CD8-positive, alpha-beta memory T cell (primary cell): Measurements from ENCODE around the gene ESCO1. TPM values are rescaled to one million over a fixed set of nuclear protein-coding genes. Genes with fewer than 3 reads are reported as not detected.
A peak's percentile ranks its signal among the peaks of the same experiment; 100 is the strongest.

Experiments used
- CTCF ChIA-PET: fragments of 350-600 bp; sonication (Branson Sonifier 250); formaldehyde crosslinking; loops from one replicate; lab custom pipeline; 2021; ENCODE audit warnings: antibody characterized with exemption; lab: Charles Lee
- POLR2A ChIA-PET: fragments of 350-600 bp; sonication (Branson Sonifier 250); formaldehyde crosslinking; loops from one replicate; lab custom pipeline; 2021; ENCODE audit warnings: antibody characterized with exemption; lab: Charles Lee
- DNase-seq, 5 donors: peaks; one replicate each; pipeline versions ENCODE4 v3.0.0 to v3.0.0-alpha.2; 2020 to 2022; ENCODE audit warnings: mixed read lengths in 1 of 5
- H3K27ac ChIP-seq: one replicate; pipeline ENCODE4 v1.7.0; 2013; ENCODE audit warnings: low read depth, mild to moderate bottlenecking, low read length, moderate library complexity
- H3K27me3 ChIP-seq: 2 replicates; pipeline ENCODE4 v1.7.0; 2013; ENCODE audit warnings: low read length, mild to moderate bottlenecking; ENCODE audit not compliant: insufficient read depth, poor library complexity, severe bottlenecking
- H3K36me3 ChIP-seq: 2 replicates; pipeline ENCODE4 v1.7.0; 2013; ENCODE audit warnings: mild to moderate bottlenecking, low read length, moderate library complexity; ENCODE audit not compliant: insufficient read depth
- H3K4me1 ChIP-seq: 2 replicates; pipeline ENCODE4 v1.7.0; 2013; ENCODE audit warnings: mild to moderate bottlenecking, low read length, moderate library complexity; ENCODE audit not compliant: insufficient read depth
- H3K4me3 ChIP-seq: 2 replicates; pipeline ENCODE4 v1.7.0; 2013; ENCODE audit warnings: mild to moderate bottlenecking, low read length
- H3K9me3 ChIP-seq: 2 replicates; pipeline ENCODE4 v1.7.0; 2013; ENCODE audit warnings: mild to moderate bottlenecking, low read length
- H3K27ac Mint-ChIP-seq, 8 donors: one replicate each; pipeline ENCODE4 v1.8.0; 2020 to 2021; ENCODE audit warnings: mixed read lengths in 8 of 8, mild to moderate bottlenecking in 6 of 8, inconsistent platforms in 3 of 8, moderate library complexity in 3 of 8
- H3K27me3 Mint-ChIP-seq, 2 donors: one replicate each; pipeline ENCODE4 v1.8.0; 2020 to 2021; ENCODE audit warnings: mixed read lengths in 2 of 2, mild to moderate bottlenecking in 1 of 2, moderate library complexity in 1 of 2
- H3K36me3 Mint-ChIP-seq, 3 donors: one replicate each; pipeline ENCODE4 v1.8.0; 2020 to 2021; ENCODE audit warnings: mixed read lengths in 3 of 3, inconsistent platforms in 1 of 3, mild to moderate bottlenecking in 1 of 3
- H3K4me1 Mint-ChIP-seq, 3 donors: one replicate each; pipeline ENCODE4 v1.8.0; 2020 to 2021; ENCODE audit warnings: mixed read lengths in 3 of 3, inconsistent platforms in 1 of 3, mild to moderate bottlenecking in 1 of 3
- H3K4me3 Mint-ChIP-seq, 7 donors: one replicate each; pipeline ENCODE4 v1.8.0; 2020 to 2021; ENCODE audit warnings: mixed read lengths in 7 of 7, mild to moderate bottlenecking in 6 of 7, moderate library complexity in 4 of 7, inconsistent platforms in 2 of 7
- H3K9me3 Mint-ChIP-seq, 5 donors: one replicate each; pipeline ENCODE4 v1.8.0; 2020 to 2022; ENCODE audit warnings: mixed read lengths in 5 of 5, mild to moderate bottlenecking in 3 of 5, moderate library complexity in 2 of 5, inconsistent platforms in 1 of 5
- polyA plus RNA-seq: library from polyadenylated mRNA; unstranded; fragments of 300-500 nt; fragmentation: Illumina TruSeq; gene quantifications from one replicate; pipeline ENCODE4 v1.2.3, GENCODE V29; 2021
- total RNA-seq, 2 experiments: library from RNA; stranded (reverse); gene quantifications; one replicate each; pipeline ENCODE4 v1.2.3, GENCODE V29; 2021

ESCO1 gene
- total and polyA plus RNA-seq, 3 experiments from 2014 or later: 11.0 to 19.3 (median 18.2) TPM

DNA sequence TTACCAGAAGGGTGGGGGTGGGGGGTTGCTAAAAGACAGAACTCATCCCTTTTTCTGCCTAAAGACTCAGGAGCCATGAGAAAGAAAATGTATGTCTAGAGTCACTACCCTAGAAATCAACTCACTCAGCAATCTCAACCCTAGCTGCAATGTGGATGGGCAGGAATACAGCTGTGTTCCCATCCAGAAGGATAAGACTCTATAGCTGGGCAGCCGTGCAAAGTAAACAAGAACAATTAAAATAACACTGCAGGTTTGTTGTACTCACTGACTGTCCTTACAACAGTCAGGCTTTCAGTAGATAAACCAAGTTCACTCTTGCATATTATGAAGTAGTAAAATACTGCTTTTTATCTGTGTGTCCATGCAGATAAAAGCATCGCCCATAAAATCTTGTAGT lies 74.0 kb downstream of the ESCO1 start:
- H3K27ac ChIP-seq: no peak overlapping the region
- peaks cover 0 to 83% (median 12%) of the 10 kb centered on the region in 3 donors for H3K36me3 Mint-ChIP-seq
- H3K4me1 Mint-ChIP-seq: peaks cover 0 to 7% (median 0%) of the 10 kb centered on the region in 3 donors
- no peaks in the 10 kb centered on the region for H3K27me3 Mint-ChIP-seq
- no peaks in the 10 kb centered on the region for H3K4me1 ChIP-seq
- CTCF ChIA-PET: no interaction called here
- peak overlapping the region in 1 of 8 donors; percentile 16 for H3K27ac Mint-ChIP-seq
- peaks cover 34% of the 10 kb centered on the region for H3K36me3 ChIP-seq
- POLR2A ChIA-PET: no interaction called here
- no peak overlapping the region for H3K4me3 Mint-ChIP-seq
- H3K27me3 ChIP-seq: no peaks in the 10 kb centered on the region
- H3K4me3 ChIP-seq: no peak overlapping the region
- no peaks in the 10 kb centered on the region for H3K9me3 ChIP-seq
- H3K9me3 Mint-ChIP-seq: no peaks in the 10 kb centered on the region
- DNase-seq: no peak

DNA sequence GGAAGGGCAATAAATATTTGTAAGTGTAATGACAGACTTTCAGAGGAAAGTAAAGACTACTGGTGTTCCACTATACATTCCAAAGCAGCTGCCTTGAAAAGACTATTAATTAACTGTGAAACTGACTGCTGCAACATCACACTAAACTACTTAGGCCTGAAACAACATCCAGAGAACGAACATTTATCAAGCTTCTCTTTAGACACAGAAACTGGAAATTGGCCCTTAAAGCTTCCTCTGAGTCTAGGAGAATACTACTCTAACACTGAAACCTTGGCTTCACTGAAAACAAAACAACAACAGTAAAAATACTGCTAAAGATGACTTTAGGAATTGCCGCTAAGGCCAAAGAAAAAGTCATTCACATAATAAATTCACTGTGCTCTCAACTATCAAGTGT lies 74.6 kb downstream of the ESCO1 start:
- no peaks in the 10 kb centered on the region for H3K27me3 Mint-ChIP-seq
- no peak for DNase-seq
- Histone ChIP-seq H3K27ac (no peak overlapping the region), H3K4me1 (no peaks in the 10 kb centered on the region), H3K9me3 (no peaks in the 10 kb centered on the region), H3K27me3 (no peaks in the 10 kb centered on the region), H3K36me3 (peaks cover 34% of the 10 kb centered on the region), H3K4me3 (no peak overlapping the region)
- ChIA-PET CTCF (no interaction called here), POLR2A (interaction anchor here (0.6 kb wide), 1 partner anchor 216 kb away, joined by 3 read pairs; no protein-coding TSS in a partner anchor)
- no peaks in the 10 kb centered on the region for H3K9me3 Mint-ChIP-seq
- H3K4me3 Mint-ChIP-seq: no peak overlapping the region
- H3K27ac Mint-ChIP-seq: peak overlapping the region in 1 of 8 donors; percentile 36
- peaks cover 0 to 7% (median 0%) of the 10 kb centered on the region in 3 donors for H3K4me1 Mint-ChIP-seq
- peaks cover 0 to 80% (median 12%) of the 10 kb centered on the region in 3 donors for H3K36me3 Mint-ChIP-seq

- POLR2A ChIA-PET: no interaction called here
- Mint-ChIP-seq H3K9me3 (no peaks in the 10 kb centered on the region), H3K4me1 (peaks cover 0 to 6% (median 0%) of the 10 kb centered on the region in 3 donors), H3K27ac (no peak overlapping the region), H3K36me3 (peaks cover 0 to 68% (median 21%) of the 10 kb centered on the region in 3 donors), H3K27me3 (no peaks in the 10 kb centered on the region), H3K4me3 (no peak overlapping the region)
- H3K4me3 ChIP-seq: no peak overlapping the region
- DNase-seq: no peak
- no peaks in the 10 kb centered on the region for H3K4me1 ChIP-seq
- H3K36me3 ChIP-seq: peaks cover 24% of the 10 kb centered on the region
- H3K27ac ChIP-seq: no peak overlapping the region
- H3K27me3 ChIP-seq: no peaks in the 10 kb centered on the region
- no peaks in the 10 kb centered on the region for H3K9me3 ChIP-seq
- CTCF ChIA-PET: no interaction called here
Observed at GRCh38 chr18:21522530-21522929, 78.0 kb downstream of the ESCO1 start.

DNA sequence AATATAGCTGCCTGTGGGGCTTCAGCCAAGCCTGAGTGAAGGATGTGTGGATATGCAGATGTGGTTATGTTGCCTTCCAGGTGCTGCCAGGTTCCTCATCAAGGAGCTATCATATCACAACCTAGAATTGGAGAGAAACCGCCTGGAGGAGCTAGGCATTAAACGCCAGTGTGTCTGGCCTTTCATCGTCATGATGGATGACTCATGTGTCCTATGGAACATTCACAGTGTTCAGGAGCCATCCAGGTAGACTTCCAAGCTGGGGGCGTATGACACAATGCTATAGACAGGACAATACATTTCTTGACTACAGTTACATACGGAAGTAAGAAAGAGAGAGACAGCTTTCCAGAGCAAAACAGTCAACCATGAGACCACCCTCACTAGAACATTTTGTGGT lies 86.8 kb downstream of the ESCO1 start:
- Histone ChIP-seq H3K9me3 (no peaks in the 10 kb centered on the region), H3K27me3 (no peaks in the 10 kb centered on the region), H3K36me3 (no peaks in the 10 kb centered on the region), H3K4me3 (no peak overlapping the region), H3K27ac (no peak overlapping the region), H3K4me1 (no peaks in the 10 kb centered on the region)
- ChIA-PET CTCF (interaction anchor here (0.6 kb wide), 1 partner anchor 482 kb away, joined by 4 read pairs; no protein-coding TSS in a partner anchor), POLR2A (no interaction called here)
- H3K27ac Mint-ChIP-seq: no peak overlapping the region
- no peak for DNase-seq
- H3K4me1 Mint-ChIP-seq: no peaks in the 10 kb centered on the region
- H3K36me3 Mint-ChIP-seq: peaks cover 19 to 29% (median 19%) of the 10 kb centered on the region in 3 donors
- no peaks in the 10 kb centered on the region for H3K27me3 Mint-ChIP-seq
- no peak overlapping the region for H3K4me3 Mint-ChIP-seq
- H3K9me3 Mint-ChIP-seq: peaks cover 0 to 6% (median 0%) of the 10 kb centered on the region in 5 donors

GRCh38 chr18:21513292-21513691 lies 87.2 kb downstream of the ESCO1 start:
- DNase-seq: no peak
- Histone ChIP-seq H3K27ac (no peak overlapping the region), H3K4me1 (no peaks in the 10 kb centered on the region), H3K36me3 (no peaks in the 10 kb centered on the region), H3K4me3 (no peak overlapping the region), H3K9me3 (no peaks in the 10 kb centered on the region), H3K27me3 (no peaks in the 10 kb centered on the region)
- H3K4me1 Mint-ChIP-seq: no peaks in the 10 kb centered on the region
- H3K9me3 Mint-ChIP-seq: peaks cover 0 to 6% (median 0%) of the 10 kb centered on the region in 5 donors
- CTCF ChIA-PET: no interaction called here
- H3K36me3 Mint-ChIP-seq: peaks cover 19 to 27% (median 19%) of the 10 kb centered on the region in 3 donors
- no peak overlapping the region for H3K4me3 Mint-ChIP-seq
- POLR2A ChIA-PET: no interaction called here
- H3K27me3 Mint-ChIP-seq: no peaks in the 10 kb centered on the region
- no peak overlapping the region for H3K27ac Mint-ChIP-seq

- Histone ChIP-seq H3K36me3 (no peaks in the 10 kb centered on the region), H3K27ac (no peak overlapping the region), H3K27me3 (no peaks in the 10 kb centered on the region), H3K4me3 (no peak overlapping the region), H3K4me1 (no peaks in the 10 kb centered on the region), H3K9me3 (no peaks in the 10 kb centered on the region)
- Mint-ChIP-seq H3K36me3 (peaks cover 10 to 13% (median 12%) of the 10 kb centered on the region in 3 donors), H3K9me3 (peaks cover 0 to 6% (median 0%) of the 10 kb centered on the region in 5 donors), H3K27ac (no peak overlapping the region), H3K4me3 (no peak overlapping the region), H3K27me3 (no peaks in the 10 kb centered on the region), H3K4me1 (no peaks in the 10 kb centered on the region)
- POLR2A ChIA-PET: no interaction called here
- CTCF ChIA-PET: no interaction called here
- DNase-seq: no peak
Observed at GRCh38 chr18:21509062-21509461, 91.4 kb downstream of the ESCO1 start.

DNA sequence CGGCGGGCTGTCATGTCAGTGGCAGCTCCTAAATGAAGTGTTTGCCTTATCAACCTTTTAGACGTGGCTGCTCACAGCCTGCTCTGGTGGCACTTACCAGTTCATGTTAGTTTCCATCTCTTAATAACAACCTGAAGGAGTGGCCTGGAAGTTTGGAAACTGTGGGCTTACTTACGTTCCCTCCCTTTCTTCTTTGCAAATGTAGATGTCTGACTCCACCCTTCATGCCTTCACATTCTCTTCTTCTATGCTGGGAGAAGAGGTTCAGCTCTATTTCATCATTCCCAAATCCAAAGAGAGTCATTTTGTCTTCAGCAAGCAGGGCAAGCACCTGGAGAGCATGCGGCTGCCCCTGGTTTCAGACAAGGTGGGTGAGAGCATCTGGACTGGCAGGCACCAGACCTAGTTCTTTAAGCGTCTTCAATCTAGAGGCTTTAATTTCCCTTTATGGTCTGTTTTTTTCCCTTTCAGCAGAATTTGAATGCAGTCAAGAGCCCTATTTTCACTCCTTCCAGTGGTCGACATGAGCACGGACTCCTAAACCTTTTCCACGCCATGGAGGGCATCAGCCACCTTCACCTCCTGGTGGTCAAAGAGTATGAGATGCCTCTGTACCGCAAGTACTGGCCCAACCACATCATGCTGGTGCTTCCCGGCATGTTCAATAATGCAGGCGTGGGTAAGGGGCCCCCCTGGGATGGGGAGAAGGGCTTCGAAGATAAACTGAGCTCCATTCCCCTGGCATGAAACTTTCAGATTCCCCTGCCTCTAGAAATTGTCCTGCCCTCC lies 92.4 kb downstream of the ESCO1 start:
- CTCF ChIA-PET: no interaction called here
- H3K4me1 ChIP-seq: no peaks in the 10 kb centered on the region
- H3K9me3 ChIP-seq: no peaks in the 10 kb centered on the region
- Mint-ChIP-seq H3K9me3 (peaks cover 0 to 6% (median 0%) of the 10 kb centered on the region in 5 donors), H3K27me3 (no peaks in the 10 kb centered on the region), H3K4me3 (no peak overlapping the region), H3K4me1 (no peaks in the 10 kb centered on the region), H3K27ac (no peak overlapping the region), H3K36me3 (peaks cover 4 to 5% (median 4%) of the 10 kb centered on the region in 3 donors)
- POLR2A ChIA-PET: no interaction called here
- H3K27me3 ChIP-seq: no peaks in the 10 kb centered on the region
- H3K27ac ChIP-seq: no peak overlapping the region
- H3K36me3 ChIP-seq: no peaks in the 10 kb centered on the region
- DNase-seq: no peak
- H3K4me3 ChIP-seq: no peak overlapping the region

DNA sequence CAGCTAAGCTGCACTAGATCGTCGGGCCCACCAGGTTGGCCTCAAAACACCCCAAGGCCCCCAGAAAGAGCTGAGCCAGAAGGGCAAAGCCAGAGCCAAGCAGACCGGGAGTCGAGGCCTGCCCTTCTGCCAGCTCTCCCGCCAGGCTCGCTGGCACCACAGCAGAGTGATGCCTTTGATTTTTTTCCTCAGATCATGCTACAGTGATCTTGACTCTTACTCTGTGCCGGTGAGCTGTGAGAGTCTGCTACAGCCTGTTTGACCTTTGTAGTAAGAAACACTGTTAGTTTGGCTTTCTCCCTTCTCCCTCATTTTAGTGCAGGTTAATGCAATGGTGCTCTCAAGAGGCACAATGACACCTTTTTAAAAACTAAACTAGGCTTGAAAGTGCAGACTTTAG lies 97.8 kb downstream of the ESCO1 start:
- H3K36me3 Mint-ChIP-seq: no peaks in the 10 kb centered on the region
- POLR2A ChIA-PET: no interaction called here
- H3K36me3 ChIP-seq: no peaks in the 10 kb centered on the region
- H3K4me3 ChIP-seq: no peak overlapping the region
- H3K27ac Mint-ChIP-seq: peak overlapping the region in 1 of 8 donors; percentile 38
- H3K4me1 Mint-ChIP-seq: no peaks in the 10 kb centered on the region
- H3K27ac ChIP-seq: no peak overlapping the region
- DNase-seq: no peak
- H3K27me3 ChIP-seq: no peaks in the 10 kb centered on the region
- CTCF ChIA-PET: interaction anchor here (1.1 to 1.7 kb wide), 2 partner anchors 10 to 13 kb away, joined by 3 read pairs; no protein-coding TSS in a partner anchor
- no peak overlapping the region for H3K4me3 Mint-ChIP-seq
- H3K9me3 Mint-ChIP-seq: no peaks in the 10 kb centered on the region
- H3K27me3 Mint-ChIP-seq: peaks cover 4 to 8% of the 10 kb centered on the region in 2 donors
- H3K9me3 ChIP-seq: no peaks in the 10 kb centered on the region
- no peaks in the 10 kb centered on the region for H3K4me1 ChIP-seq
